GM10847 (cell line): ENCODE measurements around the gene MAP2.

Source experiments
- POLR2A ChIP-seq: IDR thresholded peaks from 2 replicates; pipeline ENCODE4 v1.6.1; 2011; ENCODE audit not compliant: insufficient read length; ENCODE audit errors: extremely low read depth

The MAP2 gene

GRCh38 chr2:209666296-209666695 is 242.4 kb downstream of the MAP2 start:
- TF ChIP-seq POLR2A = no peak

GRCh38 chr2:209671020-209671680 is 247.3 kb downstream of the MAP2 start:
- no peak for TF ChIP-seq POLR2A

- TF ChIP-seq POLR2A = no peak
These were observed 250.0 kb downstream of the MAP2 start for GRCh38 chr2:209673811-209674210.

GRCh38 chr2:209680596-209680995 is 256.7 kb downstream of the MAP2 start:
- TF ChIP-seq POLR2A = no peak

GRCh38 chr2:209681201-209681735 is 257.4 kb downstream of the MAP2 start:
- no peak for TF ChIP-seq POLR2A

- no peak for TF ChIP-seq POLR2A
These were observed 258.8 kb downstream of the MAP2 start for GRCh38 chr2:209682646-209683045.

- no peak for TF ChIP-seq POLR2A
These were observed 261.5 kb downstream of the MAP2 start for GRCh38 chr2:209685340-209685739.

- no peak for TF ChIP-seq POLR2A
These were observed 262.1 kb downstream of the MAP2 start for GRCh38 chr2:209685963-209686362.

GRCh38 chr2:209686448-209686847 is 262.6 kb downstream of the MAP2 start:
- no peak for TF ChIP-seq POLR2A

- no peak for TF ChIP-seq POLR2A
These were observed 263.6 kb downstream of the MAP2 start for GRCh38 chr2:209687323-209687969.

- no peak for TF ChIP-seq POLR2A
These were observed 264.5 kb downstream of the MAP2 start for GRCh38 chr2:209688385-209688784.

- no peak for TF ChIP-seq POLR2A
These were observed 266.3 kb downstream of the MAP2 start for GRCh38 chr2:209690029-209690754.

- no peak for TF ChIP-seq POLR2A
These were observed 270.9 kb downstream of the MAP2 start for GRCh38 chr2:209694748-209695147.

- TF ChIP-seq POLR2A = no peak
These were observed 273.2 kb downstream of the MAP2 start for GRCh38 chr2:209696836-209697711.

GRCh38 chr2:209702775-209703174 is 278.9 kb downstream of the MAP2 start:
- no peak for TF ChIP-seq POLR2A
